Astrocyte (in vitro differentiated cells and primary cell): Measurements from ENCODE around the gene ANKHD1.

Experiments used
- EZH2 ChIP-seq: IDR thresholded peaks from 2 replicates; pipeline ENCODE4 v1.6.1; 2012; ENCODE audit warnings: mild to moderate bottlenecking, low read length, inconsistent platforms; ENCODE audit not compliant: insufficient read depth
- TF ChIP-seq, protein P1 (sequence below): IDR thresholded peaks from 2 replicates; pipeline ENCODE4 v1.5.1; 2011; ENCODE audit warnings: low read depth, mild to moderate bottlenecking, inconsistent platforms, low read length, moderate library complexity; ENCODE audit not compliant: insufficient read depth

GRCh38 chr5:140509898-140510297 is 108.3 kb downstream of the ANKHD1 start:
- TF ChIP-seq, protein P1, sequence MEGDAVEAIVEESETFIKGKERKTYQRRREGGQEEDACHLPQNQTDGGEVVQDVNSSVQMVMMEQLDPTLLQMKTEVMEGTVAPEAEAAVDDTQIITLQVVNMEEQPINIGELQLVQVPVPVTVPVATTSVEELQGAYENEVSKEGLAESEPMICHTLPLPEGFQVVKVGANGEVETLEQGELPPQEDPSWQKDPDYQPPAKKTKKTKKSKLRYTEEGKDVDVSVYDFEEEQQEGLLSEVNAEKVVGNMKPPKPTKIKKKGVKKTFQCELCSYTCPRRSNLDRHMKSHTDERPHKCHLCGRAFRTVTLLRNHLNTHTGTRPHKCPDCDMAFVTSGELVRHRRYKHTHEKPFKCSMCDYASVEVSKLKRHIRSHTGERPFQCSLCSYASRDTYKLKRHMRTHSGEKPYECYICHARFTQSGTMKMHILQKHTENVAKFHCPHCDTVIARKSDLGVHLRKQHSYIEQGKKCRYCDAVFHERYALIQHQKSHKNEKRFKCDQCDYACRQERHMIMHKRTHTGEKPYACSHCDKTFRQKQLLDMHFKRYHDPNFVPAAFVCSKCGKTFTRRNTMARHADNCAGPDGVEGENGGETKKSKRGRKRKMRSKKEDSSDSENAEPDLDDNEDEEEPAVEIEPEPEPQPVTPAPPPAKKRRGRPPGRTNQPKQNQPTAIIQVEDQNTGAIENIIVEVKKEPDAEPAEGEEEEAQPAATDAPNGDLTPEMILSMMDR: no peak
- TF ChIP-seq EZH2: no peak
